Stimulated activated CD8-positive, alpha-beta memory T cell treated with anti-CD3 and anti-CD28 coated beads, Interleukin-15, amount 100 ng/mL, for 1 hour (primary cell): Measurements from ENCODE around the gene KIRREL3.

ENCODE experiments used
- DNase-seq: peaks from one replicate; pipeline ENCODE4 v3.0.0-alpha.2; 2020; ENCODE audit warnings: low read depth

Gene KIRREL3

GRCh38 chr11:126663749-126664592, 336.6 kb downstream of the KIRREL3 start:
- no peak for DNase-seq

GRCh38 chr11:126662035-126662790, 338.4 kb downstream of the KIRREL3 start:
- DNase-seq: no peak

- no peak for DNase-seq
Observed at GRCh38 chr11:126660761-126661425, 339.7 kb downstream of the KIRREL3 start.

- no peak for DNase-seq
Observed at GRCh38 chr11:126660321-126660720, 340.2 kb downstream of the KIRREL3 start.

GRCh38 chr11:126658306-126659056, 342.1 kb downstream of the KIRREL3 start:
- DNase-seq: no peak

GRCh38 chr11:126655807-126656128, 344.8 kb downstream of the KIRREL3 start:
- no peak for DNase-seq

GRCh38 chr11:126654886-126655806, 345.4 kb downstream of the KIRREL3 start:
- no peak for DNase-seq

GRCh38 chr11:126653040-126653439, 347.5 kb downstream of the KIRREL3 start:
- DNase-seq: no peak

- no peak for DNase-seq
Observed at GRCh38 chr11:126647735-126648134, 352.8 kb downstream of the KIRREL3 start.

- no peak for DNase-seq
Observed at GRCh38 chr11:126646701-126647557, 353.6 kb downstream of the KIRREL3 start.

- DNase-seq: no peak
Observed at GRCh38 chr11:126645186-126645585, 355.4 kb downstream of the KIRREL3 start.

- DNase-seq: no peak
Observed at GRCh38 chr11:126640186-126640585, 360.4 kb downstream of the KIRREL3 start.

- no peak for DNase-seq
Observed at GRCh38 chr11:126639692-126640091, 360.9 kb downstream of the KIRREL3 start.

GRCh38 chr11:126638648-126639047, 361.9 kb downstream of the KIRREL3 start:
- no peak for DNase-seq

GRCh38 chr11:126637795-126638175, 362.8 kb downstream of the KIRREL3 start:
- no peak for DNase-seq

- no peak for DNase-seq
Observed at GRCh38 chr11:126636911-126637794, 363.4 kb downstream of the KIRREL3 start.

GRCh38 chr11:126635511-126635910, 365.1 kb downstream of the KIRREL3 start:
- no peak for DNase-seq

- no peak for DNase-seq
Observed at GRCh38 chr11:126634963-126635362, 365.6 kb downstream of the KIRREL3 start.

- no peak for DNase-seq
Observed at GRCh38 chr11:126633330-126633729, 367.2 kb downstream of the KIRREL3 start.
